T-helper 17 cell (primary cell): Measurements from ENCODE around the gene SHBG. TPM values are rescaled to one million over a fixed set of nuclear protein-coding genes. Genes with fewer than 3 reads are reported as not detected.
A peak's percentile ranks its signal among the peaks of the same experiment; 100 is the strongest.

ENCODE experiments used
- ATAC-seq: fragments of 150-1000 bp; cut with Tn5 transposase; 2 replicates; pipeline ENCODE4 v1.10.0; 2021; ENCODE audit warnings: mild to moderate bottlenecking, moderate library complexity
- DNase-seq, 3 donors: peaks; one replicate each; pipeline versions ENCODE4 v3.0.0 to v3.0.0-alpha.2; 2020 to 2021
- H3K9me3 ChIP-seq: one replicate; pipeline ENCODE4 v1.7.0; 2013; ENCODE audit warnings: low read length, mild to moderate bottlenecking; ENCODE audit not compliant: control insufficient read depth, poor library complexity, severe bottlenecking
- H3K27ac Mint-ChIP-seq: one replicate; pipeline ENCODE4 v1.8.0; 2022; ENCODE audit warnings: mild to moderate bottlenecking, moderate library complexity, mixed read lengths
- H3K27me3 Mint-ChIP-seq: one replicate; pipeline ENCODE4 v1.8.0; 2022; ENCODE audit warnings: mixed read lengths
- H3K36me3 Mint-ChIP-seq: one replicate; pipeline ENCODE4 v1.8.0; 2022; ENCODE audit warnings: low read depth, mixed read lengths
- H3K4me1 Mint-ChIP-seq: one replicate; pipeline ENCODE4 v1.8.0; 2022; ENCODE audit warnings: mild to moderate bottlenecking, mixed read lengths
- H3K4me3 Mint-ChIP-seq: one replicate; pipeline ENCODE4 v1.8.0; 2022; ENCODE audit warnings: mild to moderate bottlenecking, moderate library complexity, mixed read lengths
- total RNA-seq, 4 donors: library from RNA in 2 of 4; stranded (reverse) in 2 of 4; gene quantifications; one replicate each; pipeline ENCODE4 v1.2.3 and lab custom pipeline; 2022 to 2026

Gene SHBG
- total RNA-seq, 2 donors from 2014 or later = 0.40 TPM; not detected in 1

GRCh38 chr17:7673239-7673638 lies 43.3 kb downstream of the SHBG start:
- Mint-ChIP-seq H3K27me3 (no peaks in the 10 kb centered on the region), H3K27ac (no peak overlapping the region), H3K36me3 (peaks cover 11% of the 10 kb centered on the region), H3K4me1 (peaks cover 8% of the 10 kb centered on the region), H3K4me3 (no peak overlapping the region)
- ATAC-seq (no peak), DNase-seq (no peak)
- peaks cover 9% of the 10 kb centered on the region for H3K9me3 ChIP-seq

- H3K27ac Mint-ChIP-seq = no peak overlapping the region
- H3K4me1 Mint-ChIP-seq = peaks cover 10% of the 10 kb centered on the region
- H3K36me3 Mint-ChIP-seq = peaks cover 11% of the 10 kb centered on the region
Measured at GRCh38 chr17:7674934-7675333, 45.0 kb downstream of the SHBG start.

GRCh38 chr17:7676533-7676932 lies 46.6 kb downstream of the SHBG start:
- Mint-ChIP-seq H3K27ac (no peak overlapping the region), H3K36me3 (peaks cover 11% of the 10 kb centered on the region), H3K4me1 (peaks cover 14% of the 10 kb centered on the region), H3K4me3 (no peak overlapping the region), H3K27me3 (no peaks in the 10 kb centered on the region)
- H3K9me3 ChIP-seq = peaks cover 9% of the 10 kb centered on the region
- DNase-seq = no peak
- ATAC-seq = no peak

More at GRCh38 chr17:7674934-7675333, 45.0 kb downstream of the SHBG start:
- no peak overlapping the region for H3K4me3 Mint-ChIP-seq
- H3K9me3 ChIP-seq = peaks cover 9% of the 10 kb centered on the region
- no peaks in the 10 kb centered on the region for H3K27me3 Mint-ChIP-seq
- DNase-seq = no peak
- no peak for ATAC-seq

DNA sequence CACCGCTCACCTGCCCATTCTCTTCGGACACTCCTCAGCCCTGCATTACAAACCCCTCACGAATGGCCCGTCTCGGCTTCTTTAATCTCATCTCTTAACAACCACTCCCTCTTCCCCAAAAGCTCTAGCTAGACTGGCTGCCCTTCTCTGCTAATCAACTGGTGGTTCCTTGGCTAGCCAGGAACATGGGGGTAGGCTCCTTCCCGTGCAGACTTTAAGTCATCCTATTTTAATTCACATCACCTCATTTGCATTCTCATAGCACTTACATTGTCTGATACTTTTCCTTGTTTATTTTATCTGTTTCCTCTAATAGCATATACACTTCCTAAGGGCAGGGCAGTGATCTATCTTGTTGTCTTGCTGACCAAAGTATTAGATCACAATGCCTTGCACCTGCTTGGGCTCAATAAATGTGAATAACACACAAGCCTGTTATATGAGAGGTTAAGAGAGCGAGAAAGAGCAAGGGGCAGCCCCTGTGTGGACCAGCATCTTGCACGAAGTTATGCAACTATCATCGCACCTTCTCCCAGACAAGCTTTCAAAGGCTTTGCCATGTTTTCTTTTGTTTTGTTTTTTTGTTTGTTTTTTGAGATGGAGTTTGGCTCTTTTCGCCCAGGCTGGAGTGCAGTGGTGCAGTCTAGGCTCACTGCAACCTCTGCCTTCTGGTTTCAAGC lies 47.6 kb downstream of the SHBG start:
- Mint-ChIP-seq H3K27ac (peak overlapping the region; percentile 67), H3K4me3 (no peak overlapping the region), H3K36me3 (peaks cover 11% of the 10 kb centered on the region), H3K4me1 (peaks cover 14% of the 10 kb centered on the region), H3K27me3 (no peaks in the 10 kb centered on the region)
- H3K9me3 ChIP-seq = peaks cover 9% of the 10 kb centered on the region
- no peak for ATAC-seq
- no peak for DNase-seq

Other genes starting within 250 kb of the SHBG start
- 1 to 10 TPM; 4.8 to 5.9 TPM for gene TNK1, start 249.0 kb upstream of the SHBG start, total RNA-seq
- gene PLSCR3, start 235.6 kb upstream of the SHBG start, total RNA-seq = 100 to 1,000 TPM; 120 to 126 TPM
- 10 to 100 TPM; 27.3 to 31.7 TPM for gene TMEM256, start 226.0 kb upstream of the SHBG start, total RNA-seq
- 1 to 10 TPM; 5.1 to 6.5 TPM for gene NLGN2, start 222.3 kb upstream of the SHBG start, total RNA-seq
- not detected for gene SPEM1, start 209.8 kb upstream of the SHBG start, total RNA-seq
- gene SPEM2, start 204.5 kb upstream of the SHBG start, total RNA-seq = not detected
- not detected for gene SPEM3, start 201.3 kb upstream of the SHBG start, total RNA-seq
- 10 to 100 TPM; 12.6 to 13.2 TPM for gene TMEM102, start 194.7 kb upstream of the SHBG start, total RNA-seq
- 1 to 10 TPM; 2.0 to 2.6 TPM for gene FGF11, start 190.6 kb upstream of the SHBG start, total RNA-seq
- 1 to 10 TPM; 7.0 to 7.2 TPM for gene CHRNB1, start 185.1 kb upstream of the SHBG start, total RNA-seq
- gene ZBTB4, start 150.5 kb upstream of the SHBG start, total RNA-seq = 10 to 100 TPM; 44.9 to 49.5 TPM
- gene SLC35G6, start 148.7 kb upstream of the SHBG start, total RNA-seq = not detected
- 100 to 1,000 TPM; 553 to 572 TPM for gene POLR2A, start 145.8 kb upstream of the SHBG start, total RNA-seq
- 10 to 100 TPM; 41.7 to 49.2 TPM for gene TNFSF12, start 81.1 kb upstream of the SHBG start, total RNA-seq
- gene TNFSF13, start 71.4 kb upstream of the SHBG start, total RNA-seq = 1 to 10 TPM; 2.9 to 3.1 TPM
- gene SENP3, start 68.2 kb upstream of the SHBG start, total RNA-seq = 10 to 100 TPM; 33.4 to 37.0 TPM
- 1 to 10 TPM; 3.9 to 8.1 TPM for gene CD68, start 50.5 kb upstream of the SHBG start, total RNA-seq
- gene MPDU1, start 46.3 kb upstream of the SHBG start, total RNA-seq = 10 to 100 TPM; 28.9 to 32.7 TPM
- not detected for gene SOX15, start 40.0 kb upstream of the SHBG start, total RNA-seq
- gene FXR2, start 15.2 kb upstream of the SHBG start, total RNA-seq = 10 to 100 TPM; 22.3 to 23.4 TPM
- 10 to 100 TPM; 39.1 to 42.9 TPM for gene SAT2, start 2.3 kb upstream of the SHBG start, total RNA-seq
- gene ATP1B2, start 20.8 kb downstream of the SHBG start, total RNA-seq = under 1 TPM in 1 of 2 donors, not detected in 1; 0.15 TPM
- 10 to 100 TPM; 61.2 to 66.2 TPM for gene TP53, start 57.4 kb downstream of the SHBG start, total RNA-seq
- 1 to 10 TPM; 6.6 TPM for gene WRAP53, start 58.3 kb downstream of the SHBG start, total RNA-seq
- not detected for gene EFNB3, start 75.1 kb downstream of the SHBG start, total RNA-seq
- gene DNAH2, start 87.6 kb downstream of the SHBG start, total RNA-seq = under 1 TPM in 1 of 2 donors, not detected in 1; 0.31 TPM
- 100 to 1,000 TPM; 207 to 231 TPM for gene KDM6B, start 204.1 kb downstream of the SHBG start, total RNA-seq
- gene TMEM88, start 224.9 kb downstream of the SHBG start, total RNA-seq = 10 to 100 TPM; 31.0 to 31.3 TPM
- 10 to 100 TPM; 26.8 to 30.3 TPM for gene NAA38, start 227.4 kb downstream of the SHBG start, total RNA-seq
- gene CYB5D1, start 227.9 kb downstream of the SHBG start, total RNA-seq = 10 to 100 TPM in 1 of 2 donors, 1 to 10 TPM in 1; 9.3 to 14.9 TPM